Liver (tissue), 9 donors: ENCODE data around the gene RPGR. TPM values are rescaled to one million over a fixed set of nuclear protein-coding genes. Genes with fewer than 3 reads are reported as not detected.

Source experiments
- DNase-seq: peaks from one replicate; pipeline ENCODE4 v3.0.0-alpha.2; 2017; ENCODE audit warnings: low spot score
- H3K27ac ChIP-seq, 2 donors: one replicate each; pipeline ENCODE4 v1.7.0; 2013; ENCODE audit warnings: inconsistent platforms in 2 of 2, low read length in 2 of 2, control low read depth in 1 of 2, low read depth in 1 of 2, mild to moderate bottlenecking in 1 of 2
- H3K27me3 ChIP-seq, 4 donors: one replicate each; pipeline versions ENCODE4 v1.6.1 to v1.7.0; 2013; ENCODE audit warnings: low read length in 3 of 4, inconsistent platforms in 1 of 4, mild to moderate bottlenecking in 1 of 4, moderate library complexity in 1 of 4; ENCODE audit not compliant: control insufficient read depth in 4 of 4, insufficient read depth in 4 of 4
- H3K36me3 ChIP-seq, 4 donors: one replicate each; pipeline versions ENCODE4 v1.6.1 to v1.7.0; 2013; ENCODE audit warnings: low read length in 3 of 4, mild to moderate bottlenecking in 3 of 4, low read depth in 1 of 4, moderate library complexity in 1 of 4; ENCODE audit not compliant: control insufficient read depth in 4 of 4, insufficient read depth in 3 of 4
- H3K4me1 ChIP-seq, 4 donors: one replicate each; pipeline versions ENCODE4 v1.6.1 to v1.7.0; 2013; ENCODE audit warnings: low read length in 3 of 4, mild to moderate bottlenecking in 3 of 4, moderate library complexity in 1 of 4; ENCODE audit not compliant: control insufficient read depth in 4 of 4, insufficient read depth in 4 of 4
- H3K4me3 ChIP-seq, 3 donors: one replicate each; pipeline versions ENCODE4 v1.6.1 to v1.7.0; 2013; ENCODE audit warnings: low read length in 3 of 3, control low read depth in 1 of 3, low read depth in 1 of 3, mild to moderate bottlenecking in 1 of 3
- H3K9ac ChIP-seq, 2 donors: one replicate each; pipeline ENCODE4 v1.7.0; 2013; ENCODE audit warnings: low read length in 2 of 2, mild to moderate bottlenecking in 2 of 2, moderate library complexity in 2 of 2, control low read depth in 1 of 2, low read depth in 1 of 2
- H3K9me3 ChIP-seq, 4 donors: one replicate each; pipeline versions ENCODE4 v1.6.1 to v1.7.0; 2013; ENCODE audit warnings: low read length in 3 of 4; ENCODE audit not compliant: control insufficient read depth in 4 of 4
- EGR1 ChIP-seq, 2 donors: IDR thresholded peaks; 2 replicates each; pipeline ENCODE4 v1.6.1; 2016 to 2018; ENCODE audit warnings: antibody characterized with exemption in 2 of 2, low read depth in 2 of 2
- FOXA1 ChIP-seq: IDR thresholded peaks from 2 replicates; pipeline ENCODE4 v1.6.1; 2016; ENCODE audit warnings: antibody characterized with exemption
- FOXA2 ChIP-seq: IDR thresholded peaks from 2 replicates; pipeline ENCODE4 v1.6.1; 2016; ENCODE audit warnings: antibody characterized with exemption
- GABPA ChIP-seq, 2 donors: IDR thresholded peaks in 1 of 2; conservative IDR thresholded peaks in 1 of 2; 2 replicates each; pipeline ENCODE4 v1.6.1; 2016; ENCODE audit warnings: antibody characterized with exemption in 2 of 2, mild to moderate bottlenecking in 1 of 2, moderate library complexity in 1 of 2
- HNF4A ChIP-seq, 2 donors: conservative IDR thresholded peaks; 2 replicates each; pipeline ENCODE4 v1.6.1; 2016; ENCODE audit warnings: antibody characterized with exemption in 2 of 2, mild to moderate bottlenecking in 2 of 2
- HNF4G ChIP-seq: IDR thresholded peaks from 2 replicates; pipeline ENCODE4 v1.6.1; 2016; ENCODE audit warnings: antibody characterized with exemption
- JUND ChIP-seq, 2 donors: IDR thresholded peaks; 2 replicates each; pipeline ENCODE4 v1.6.1; 2016; ENCODE audit warnings: antibody characterized with exemption in 2 of 2
- NR2F2 ChIP-seq: IDR thresholded peaks from 2 replicates; pipeline ENCODE4 v1.6.1; 2016; ENCODE audit warnings: antibody characterized with exemption
- RAD21 ChIP-seq, 2 donors: IDR thresholded peaks; 2 replicates each; pipeline ENCODE4 v1.6.1; 2016; ENCODE audit warnings: antibody characterized with exemption in 2 of 2, mild to moderate bottlenecking in 2 of 2
- RXRA ChIP-seq, 2 donors: IDR thresholded peaks; 2 replicates each; pipeline ENCODE4 v1.6.1; 2017 to 2018; ENCODE audit warnings: antibody characterized with exemption in 2 of 2, mild to moderate bottlenecking in 1 of 2
- SP1 ChIP-seq: IDR thresholded peaks from 2 replicates; pipeline ENCODE4 v1.6.1; 2018; ENCODE audit warnings: antibody characterized with exemption, mild to moderate bottlenecking
- WGBS: extraction: QIAGEN DNeasy Blood & Tissue Kit; methylation state at CpG from one replicate; pipeline ENCODE4 v1.1.7; 2013; 5-methylcytosine and 5-hydroxymethylcytosine counted together
- polyA plus RNA-seq, 2 donors: library from polyadenylated mRNA; stranded (reverse) in 1 of 2; unstranded in 1 of 2; fragments of 200-250 nt in 1 of 2; fragments of >200 nt in 1 of 2; fragmentation: Nextera tagmentation in 1 of 2; extraction: Ambion mirVana in 1 of 2; gene quantifications; one replicate each; pipeline versions ENCODE4 v1.2.1 to v1.2.3, GENCODE V29; 2013 to 2015
- total RNA-seq, 2 donors: library from RNA; depleted of rRNA; stranded (reverse); fragments of >200 nt; gene quantifications; one replicate each; pipeline ENCODE4 v1.2.3, GENCODE V29; 2014
- TF ChIP-seq, protein P1 (sequence below): IDR thresholded peaks from 2 replicates; pipeline ENCODE4 v1.6.1; 2016; ENCODE audit warnings: antibody characterized with exemption, mild to moderate bottlenecking
- TF ChIP-seq, protein P2 (sequence below): IDR thresholded peaks from 2 replicates; pipeline ENCODE4 v1.6.1; 2016; ENCODE audit warnings: antibody characterized with exemption
- TF ChIP-seq, protein P3 (sequence below): fragments of 150-350 bp; IDR thresholded peaks from 2 replicates; pipeline ENCODE4 v1.5.1; 2017; ENCODE audit warnings: improper control_type of control experiment, low read depth, low read length; ENCODE audit not compliant: missing input control
- donor health status: healthy.
- donor health status: healthy.
- donor health status: healthy.
- donor health status: healthy.
- donor health status: healthy.

The RPGR gene
- total and polyA plus RNA-seq, 4 donors: 1.7 to 7.2 (median 3.5) TPM

DNA sequence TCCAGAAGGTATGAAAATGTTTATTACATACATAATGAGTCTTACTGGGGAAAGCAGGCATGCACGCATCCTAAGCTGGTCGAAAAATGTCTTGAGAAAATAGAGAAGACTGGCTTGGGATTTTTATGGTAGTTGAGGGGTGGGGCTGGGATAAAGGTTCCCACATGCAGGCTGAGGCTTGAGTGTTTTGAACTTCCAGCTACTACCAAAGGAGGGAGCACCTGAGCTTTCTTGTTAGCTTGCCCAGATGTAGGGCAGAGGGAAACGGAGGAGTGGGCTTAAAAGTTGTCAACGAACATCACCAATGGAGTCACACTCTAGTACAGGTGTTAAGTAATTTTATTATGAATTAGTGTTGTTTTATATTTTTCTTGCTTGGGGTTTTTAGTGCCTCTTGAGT lies 67.1 kb downstream of the RPGR start:
- TF ChIP-seq, protein P1, sequence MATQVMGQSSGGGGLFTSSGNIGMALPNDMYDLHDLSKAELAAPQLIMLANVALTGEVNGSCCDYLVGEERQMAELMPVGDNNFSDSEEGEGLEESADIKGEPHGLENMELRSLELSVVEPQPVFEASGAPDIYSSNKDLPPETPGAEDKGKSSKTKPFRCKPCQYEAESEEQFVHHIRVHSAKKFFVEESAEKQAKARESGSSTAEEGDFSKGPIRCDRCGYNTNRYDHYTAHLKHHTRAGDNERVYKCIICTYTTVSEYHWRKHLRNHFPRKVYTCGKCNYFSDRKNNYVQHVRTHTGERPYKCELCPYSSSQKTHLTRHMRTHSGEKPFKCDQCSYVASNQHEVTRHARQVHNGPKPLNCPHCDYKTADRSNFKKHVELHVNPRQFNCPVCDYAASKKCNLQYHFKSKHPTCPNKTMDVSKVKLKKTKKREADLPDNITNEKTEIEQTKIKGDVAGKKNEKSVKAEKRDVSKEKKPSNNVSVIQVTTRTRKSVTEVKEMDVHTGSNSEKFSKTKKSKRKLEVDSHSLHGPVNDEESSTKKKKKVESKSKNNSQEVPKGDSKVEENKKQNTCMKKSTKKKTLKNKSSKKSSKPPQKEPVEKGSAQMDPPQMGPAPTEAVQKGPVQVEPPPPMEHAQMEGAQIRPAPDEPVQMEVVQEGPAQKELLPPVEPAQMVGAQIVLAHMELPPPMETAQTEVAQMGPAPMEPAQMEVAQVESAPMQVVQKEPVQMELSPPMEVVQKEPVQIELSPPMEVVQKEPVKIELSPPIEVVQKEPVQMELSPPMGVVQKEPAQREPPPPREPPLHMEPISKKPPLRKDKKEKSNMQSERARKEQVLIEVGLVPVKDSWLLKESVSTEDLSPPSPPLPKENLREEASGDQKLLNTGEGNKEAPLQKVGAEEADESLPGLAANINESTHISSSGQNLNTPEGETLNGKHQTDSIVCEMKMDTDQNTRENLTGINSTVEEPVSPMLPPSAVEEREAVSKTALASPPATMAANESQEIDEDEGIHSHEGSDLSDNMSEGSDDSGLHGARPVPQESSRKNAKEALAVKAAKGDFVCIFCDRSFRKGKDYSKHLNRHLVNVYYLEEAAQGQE: no peak
- no peak for TF ChIP-seq HNF4G
- TF ChIP-seq RAD21 (IDR thresholded peaks at IDR 0.05): peak; percentile 30 to 53
- TF ChIP-seq JUND (IDR thresholded peaks at IDR 0.05): no peak
- TF ChIP-seq, protein P2, sequence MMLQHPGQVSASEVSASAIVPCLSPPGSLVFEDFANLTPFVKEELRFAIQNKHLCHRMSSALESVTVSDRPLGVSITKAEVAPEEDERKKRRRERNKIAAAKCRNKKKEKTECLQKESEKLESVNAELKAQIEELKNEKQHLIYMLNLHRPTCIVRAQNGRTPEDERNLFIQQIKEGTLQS: no peak
- TF ChIP-seq SP1: no peak
- TF ChIP-seq HNF4A (conservative IDR thresholded peaks at IDR 0.05): no peak
- TF ChIP-seq, protein P3, sequence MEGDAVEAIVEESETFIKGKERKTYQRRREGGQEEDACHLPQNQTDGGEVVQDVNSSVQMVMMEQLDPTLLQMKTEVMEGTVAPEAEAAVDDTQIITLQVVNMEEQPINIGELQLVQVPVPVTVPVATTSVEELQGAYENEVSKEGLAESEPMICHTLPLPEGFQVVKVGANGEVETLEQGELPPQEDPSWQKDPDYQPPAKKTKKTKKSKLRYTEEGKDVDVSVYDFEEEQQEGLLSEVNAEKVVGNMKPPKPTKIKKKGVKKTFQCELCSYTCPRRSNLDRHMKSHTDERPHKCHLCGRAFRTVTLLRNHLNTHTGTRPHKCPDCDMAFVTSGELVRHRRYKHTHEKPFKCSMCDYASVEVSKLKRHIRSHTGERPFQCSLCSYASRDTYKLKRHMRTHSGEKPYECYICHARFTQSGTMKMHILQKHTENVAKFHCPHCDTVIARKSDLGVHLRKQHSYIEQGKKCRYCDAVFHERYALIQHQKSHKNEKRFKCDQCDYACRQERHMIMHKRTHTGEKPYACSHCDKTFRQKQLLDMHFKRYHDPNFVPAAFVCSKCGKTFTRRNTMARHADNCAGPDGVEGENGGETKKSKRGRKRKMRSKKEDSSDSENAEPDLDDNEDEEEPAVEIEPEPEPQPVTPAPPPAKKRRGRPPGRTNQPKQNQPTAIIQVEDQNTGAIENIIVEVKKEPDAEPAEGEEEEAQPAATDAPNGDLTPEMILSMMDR: peak; percentile 22
- TF ChIP-seq GABPA (IDR thresholded peaks at IDR 0.05 in 1 of 2, conservative IDR thresholded peaks at IDR 0.05 in 1 of 2): no peak
- no peak for TF ChIP-seq FOXA1
- TF ChIP-seq RXRA (IDR thresholded peaks at IDR 0.05): no peak
- no peak for TF ChIP-seq NR2F2
- no peaks in the 10 kb centered on the region for H3K27me3 ChIP-seq
- DNase-seq: no peak

DNA sequence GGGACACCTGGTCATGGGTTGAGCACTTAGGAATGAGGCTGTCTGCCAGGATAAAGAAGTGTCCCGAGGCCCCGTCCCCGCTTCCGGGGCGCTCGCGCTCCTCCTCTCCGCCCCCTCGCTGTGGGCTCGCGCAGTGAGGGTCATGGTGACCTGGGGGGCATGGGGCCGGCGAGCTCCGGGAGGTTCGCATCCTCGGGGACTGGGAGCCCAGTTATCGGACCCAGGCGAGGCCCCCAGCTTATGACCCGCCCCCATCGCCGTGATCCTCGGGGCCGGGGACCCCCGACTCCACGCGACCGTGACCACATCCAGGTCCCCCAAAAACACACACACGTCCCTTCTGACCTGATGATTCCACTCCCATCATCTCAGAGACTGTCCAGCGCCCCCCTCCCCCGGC lies 71.3 kb downstream of the RPGR start:
- 95% methylated on average over 30 of the region's 30 CpGs for WGBS
- no peak overlapping the region for H3K4me3 ChIP-seq
- H3K36me3 ChIP-seq: no peaks in the 10 kb centered on the region
- no peaks in the 10 kb centered on the region for H3K9me3 ChIP-seq
- no peak for TF ChIP-seq NR2F2
- no peak for TF ChIP-seq HNF4G
- TF ChIP-seq, protein P3: no peak
- no peak for TF ChIP-seq EGR1 (IDR thresholded peaks at IDR 0.05; ENCODE audit: low read depth in 2 of 2)
- no peak for TF ChIP-seq FOXA2
- no peak for TF ChIP-seq GABPA (IDR thresholded peaks at IDR 0.05 in 1 of 2, conservative IDR thresholded peaks at IDR 0.05 in 1 of 2)
- TF ChIP-seq RXRA (IDR thresholded peaks at IDR 0.05): no peak
- TF ChIP-seq, protein P2: no peak
- H3K9ac ChIP-seq: no peak overlapping the region
- no peak for DNase-seq
- H3K4me1 ChIP-seq: no peaks in the 10 kb centered on the region
- no peak overlapping the region for H3K27ac ChIP-seq
- no peaks in the 10 kb centered on the region for H3K27me3 ChIP-seq

More for the DNA sequence above, 67.1 kb downstream of the RPGR start:
- Histone ChIP-seq H3K36me3 (no peaks in the 10 kb centered on the region), H3K4me3 (no peak overlapping the region), H3K27ac (no peak overlapping the region), H3K9me3 (no peaks in the 10 kb centered on the region), H3K9ac (no peak overlapping the region), H3K4me1 (no peaks in the 10 kb centered on the region)
- WGBS: 33% methylated on average over 4 of the region's 4 CpGs
